HG03103 (cell line): ENCODE measurements around the gene DENND4A.

Experiments used
- ATAC-seq: cut with Tn5 transposase; IDR thresholded peaks from one replicate; pipeline ENCODE4 v1.9.1; 2021; ENCODE audit warnings: low read depth; ENCODE audit not compliant: unreplicated experiment

DENND4A gene

GRCh38 chr15:65690173-65690572 is 101.9 kb downstream of the DENND4A start:
- ATAC-seq, result no peak

GRCh38 chr15:65688462-65688861 is 103.6 kb downstream of the DENND4A start:
- ATAC-seq, result no peak

DNA sequence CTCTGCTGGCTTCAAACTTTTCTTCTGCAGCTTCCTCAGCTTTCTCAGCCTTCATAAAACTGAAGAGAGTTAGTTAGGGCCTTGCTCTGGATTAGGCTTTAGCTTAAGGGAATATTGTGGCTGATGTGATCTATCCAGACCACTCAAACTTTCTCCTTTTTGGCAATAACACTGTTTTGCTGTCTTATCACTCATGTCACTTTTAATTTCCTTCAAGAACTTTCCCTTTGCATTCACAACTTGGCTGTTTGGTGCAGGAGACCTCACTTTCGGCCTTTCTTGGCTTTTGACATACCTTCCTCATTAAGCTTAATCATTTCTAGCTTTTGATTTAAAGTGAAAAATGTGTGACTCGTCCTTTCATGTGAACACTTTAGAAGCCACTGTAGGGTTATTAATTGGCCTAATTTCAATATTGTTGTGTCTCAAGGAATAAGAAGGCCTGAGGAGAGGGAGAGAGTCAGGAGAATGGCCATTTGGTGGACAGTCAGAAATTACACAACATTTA is 109.6 kb downstream of the DENND4A start:
- ATAC-seq, result no peak

DNA sequence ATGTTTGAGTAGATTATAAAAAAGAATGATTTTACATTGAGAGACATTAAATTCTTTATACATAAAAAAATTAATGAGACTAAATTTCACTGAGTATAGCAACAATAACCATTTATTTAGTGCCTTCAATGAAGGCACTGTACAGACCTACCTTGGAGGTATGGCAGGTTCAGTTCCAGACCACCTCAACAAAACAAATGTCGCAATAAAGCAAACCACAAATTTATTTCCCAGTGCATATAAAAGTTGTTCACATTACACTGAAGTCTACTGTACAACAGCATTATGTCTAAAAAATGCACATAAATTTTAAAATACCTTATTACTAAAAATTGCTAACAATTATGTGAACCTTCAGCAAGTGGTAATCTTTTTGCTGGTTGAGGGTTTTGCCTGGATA is 111.5 kb downstream of the DENND4A start:
- ATAC-seq, result no peak

DNA sequence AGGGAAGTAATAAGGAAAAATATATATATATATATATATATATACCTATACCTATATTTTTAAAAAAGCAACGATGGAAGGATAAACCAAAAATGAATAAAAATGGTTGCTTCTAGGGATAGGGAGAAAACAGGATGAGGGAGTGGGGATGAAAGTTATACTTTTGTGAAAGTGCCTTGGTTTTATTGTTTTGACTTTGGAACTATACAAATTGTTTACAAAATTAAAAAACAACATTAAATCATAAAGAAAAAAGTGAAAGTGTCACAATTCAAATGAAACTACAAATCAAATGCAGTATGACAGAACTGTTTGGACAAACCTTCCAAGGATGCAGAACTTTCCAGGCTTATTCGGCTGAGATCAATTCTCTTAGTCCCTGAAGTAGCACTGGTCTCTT is 116.0 kb downstream of the DENND4A start:
- ATAC-seq, result no peak

DNA sequence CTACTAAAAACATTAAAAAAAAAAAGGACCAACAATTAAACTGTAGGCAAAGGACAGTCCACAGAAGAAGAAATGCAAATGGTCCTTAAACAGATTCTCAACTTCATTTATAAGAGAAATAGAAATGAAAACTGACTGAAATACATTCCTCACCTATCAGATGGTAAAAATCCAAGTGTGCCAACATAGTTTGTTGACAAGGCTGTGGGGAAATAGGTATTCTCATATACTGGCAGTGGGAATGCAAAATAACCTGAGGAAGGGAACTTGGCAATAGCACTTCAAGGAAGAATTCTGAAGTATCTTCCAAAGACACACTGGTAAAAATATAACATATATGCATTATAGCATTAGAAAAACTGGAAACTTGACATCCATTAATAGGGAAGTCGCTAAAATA is 116.5 kb downstream of the DENND4A start:
- no peak for ATAC-seq

- ATAC-seq, result no peak
Observed at GRCh38 chr15:65666257-65666656, 125.8 kb downstream of the DENND4A start.

DNA sequence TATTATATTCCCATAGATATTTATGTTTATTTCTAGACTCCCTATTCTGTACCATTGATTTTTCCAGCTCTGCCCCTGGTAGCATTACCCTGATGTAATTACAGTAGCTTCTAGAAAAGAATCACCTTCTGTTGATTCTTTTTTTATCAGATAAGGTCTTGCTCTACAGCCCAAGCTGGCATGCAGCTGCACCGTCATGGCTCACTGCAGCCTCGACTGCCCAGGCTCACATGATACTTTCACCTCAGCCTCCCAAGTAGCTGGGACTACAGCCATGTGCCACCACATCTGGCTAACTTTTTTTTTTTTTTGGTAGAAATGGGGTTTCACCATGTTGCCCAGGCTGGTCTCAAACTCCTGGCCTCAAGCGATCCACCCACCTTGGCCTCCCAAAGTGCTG is 128.6 kb downstream of the DENND4A start:
- no peak for ATAC-seq

- ATAC-seq, result no peak
Observed at GRCh38 chr15:65660927-65661326, 131.2 kb downstream of the DENND4A start.

DNA sequence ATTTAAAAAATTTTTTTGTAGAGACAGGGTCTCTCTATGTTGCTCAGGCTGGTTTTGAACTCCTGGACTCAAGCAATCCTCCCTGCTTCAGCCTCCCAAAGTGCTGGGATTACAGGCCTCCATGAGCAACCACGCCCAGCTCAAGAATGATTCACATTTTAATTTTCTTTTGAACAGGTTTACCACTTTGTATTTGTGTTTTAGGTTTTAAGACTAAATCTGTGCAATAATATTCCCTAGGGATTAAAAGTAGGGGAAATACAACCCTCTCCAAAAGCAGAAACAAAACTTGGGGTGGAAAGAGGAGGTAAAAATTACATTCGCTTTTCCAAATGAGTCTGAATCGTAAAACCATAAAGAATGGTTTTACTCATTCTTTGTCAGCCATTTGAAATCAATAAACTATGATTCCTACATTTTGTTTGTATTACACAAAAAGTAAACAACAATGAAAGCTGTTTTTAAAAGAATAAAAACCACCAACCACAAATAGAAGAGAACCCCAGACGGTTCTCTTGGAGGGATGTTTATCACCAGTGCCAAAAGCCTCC is 132.5 kb downstream of the DENND4A start:
- ATAC-seq, result no peak

GRCh38 chr15:65655457-65655856 is 136.6 kb downstream of the DENND4A start:
- no peak for ATAC-seq

GRCh38 chr15:65655026-65655425 is 137.1 kb downstream of the DENND4A start:
- ATAC-seq, result no peak

DNA sequence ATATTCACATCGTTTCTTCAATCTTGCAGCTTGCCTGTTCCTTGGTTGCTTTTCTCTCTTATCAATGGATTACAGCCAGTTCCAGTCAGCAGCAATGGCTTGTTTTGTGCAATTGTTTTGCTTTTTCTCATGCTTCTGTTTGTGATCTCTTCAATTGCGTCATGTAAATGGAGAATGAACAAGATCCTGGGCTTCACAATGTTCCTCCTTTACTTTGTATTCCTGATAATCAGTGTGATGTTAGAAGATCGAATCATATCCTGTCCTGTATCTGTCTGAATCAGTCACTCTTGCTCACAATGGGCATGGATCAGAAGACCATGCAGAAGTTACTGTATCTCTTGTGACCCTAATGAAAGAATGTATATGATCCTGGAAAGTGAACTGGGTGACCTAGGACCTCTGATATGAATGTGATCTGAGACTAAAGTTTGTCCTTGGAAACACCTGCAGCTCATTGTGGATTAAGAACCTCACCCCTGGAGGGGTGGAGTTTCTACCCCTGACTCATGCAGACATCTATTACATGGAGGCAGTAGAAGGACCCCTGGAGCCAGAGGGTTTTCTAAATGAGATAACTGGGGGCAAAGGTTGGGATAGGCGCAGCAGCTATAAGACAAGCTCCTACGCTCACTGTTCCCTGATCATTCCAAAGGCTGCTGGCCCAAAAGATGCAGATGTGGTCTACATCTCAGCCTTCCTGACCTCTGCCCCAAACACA is 138.1 kb downstream of the DENND4A start:
- ATAC-seq, result no peak

DNA sequence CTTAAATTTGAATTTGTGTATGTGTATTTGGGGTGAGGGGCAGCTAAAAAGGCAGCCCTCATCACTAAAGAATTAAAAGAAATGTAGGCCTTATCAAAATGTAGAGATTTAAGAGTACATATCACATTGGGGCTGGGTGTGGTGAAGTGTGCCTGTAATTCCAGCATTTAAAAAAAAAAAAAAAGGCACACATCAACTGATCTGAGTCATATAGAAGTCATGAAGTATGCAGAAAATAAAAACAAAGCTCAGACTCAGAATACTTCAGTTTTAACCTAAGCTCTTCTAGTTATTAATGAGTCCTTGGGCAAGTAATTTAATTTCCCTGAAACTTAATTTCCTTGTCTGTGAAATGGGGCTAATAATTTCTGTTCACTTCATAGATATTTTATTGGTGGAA is 138.8 kb downstream of the DENND4A start:
- ATAC-seq, result no peak

GRCh38 chr15:65651831-65652749 is 140.0 kb downstream of the DENND4A start:
- ATAC-seq, result no peak

- ATAC-seq, result no peak
Observed at GRCh38 chr15:65651042-65651322, 141.1 kb downstream of the DENND4A start.

DNA sequence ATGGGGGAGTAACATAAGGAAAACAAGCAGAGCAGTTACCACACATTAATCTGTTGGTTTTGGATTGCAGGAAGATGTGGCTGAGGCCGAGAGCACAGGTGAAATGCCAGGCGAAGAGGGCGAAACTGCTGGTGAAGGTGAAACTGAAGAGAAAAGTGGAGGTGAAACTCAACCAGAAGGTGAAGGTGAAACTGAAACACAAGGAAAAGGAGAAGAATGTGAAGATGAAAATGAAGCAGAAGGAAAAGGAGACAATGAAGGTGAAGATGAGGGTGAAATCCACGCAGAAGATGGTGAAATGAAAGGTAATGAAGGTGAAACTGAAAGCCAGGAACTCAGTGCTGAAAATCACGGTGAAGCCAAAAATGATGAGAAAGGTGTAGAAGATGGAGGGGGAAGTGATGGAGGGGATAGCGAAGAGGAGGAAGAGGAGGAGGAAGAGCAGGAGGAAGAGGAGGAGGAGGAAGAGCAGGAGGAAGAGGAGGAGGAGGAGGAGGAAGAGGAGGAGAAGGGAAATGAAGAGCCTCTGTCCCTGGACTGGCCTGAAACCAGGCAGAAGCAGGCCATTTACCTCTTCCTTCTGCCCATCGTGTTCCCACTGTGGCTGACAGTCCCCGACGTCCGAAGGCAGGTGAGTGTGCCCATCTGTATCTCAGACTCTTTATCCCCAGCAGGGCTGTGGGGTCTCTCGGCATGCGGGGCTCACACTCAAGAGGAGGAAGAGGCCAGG is 141.6 kb downstream of the DENND4A start:
- ATAC-seq, result no peak

GRCh38 chr15:65646486-65646885 is 145.6 kb downstream of the DENND4A start:
- ATAC-seq, result no peak

DNA sequence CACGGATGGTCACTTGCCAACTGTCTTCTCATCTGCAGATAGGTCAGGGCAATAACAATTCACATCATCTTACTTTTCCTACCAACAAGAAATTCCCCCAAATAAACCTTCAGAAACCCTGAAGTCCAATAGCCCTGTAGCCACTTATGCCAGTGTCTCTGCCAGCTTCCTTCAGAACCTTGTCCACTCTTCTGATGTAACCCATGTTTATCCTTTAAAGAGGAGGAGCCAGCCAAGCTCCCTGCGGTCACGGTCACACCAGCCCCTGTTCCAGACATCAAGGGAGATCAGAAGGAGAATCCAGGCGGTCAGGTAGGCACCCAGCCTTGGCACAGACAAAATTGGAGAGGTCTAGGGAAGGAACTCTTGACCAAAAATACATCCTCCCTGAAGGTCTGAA is 146.7 kb downstream of the DENND4A start:
- ATAC-seq, result no peak

DNA sequence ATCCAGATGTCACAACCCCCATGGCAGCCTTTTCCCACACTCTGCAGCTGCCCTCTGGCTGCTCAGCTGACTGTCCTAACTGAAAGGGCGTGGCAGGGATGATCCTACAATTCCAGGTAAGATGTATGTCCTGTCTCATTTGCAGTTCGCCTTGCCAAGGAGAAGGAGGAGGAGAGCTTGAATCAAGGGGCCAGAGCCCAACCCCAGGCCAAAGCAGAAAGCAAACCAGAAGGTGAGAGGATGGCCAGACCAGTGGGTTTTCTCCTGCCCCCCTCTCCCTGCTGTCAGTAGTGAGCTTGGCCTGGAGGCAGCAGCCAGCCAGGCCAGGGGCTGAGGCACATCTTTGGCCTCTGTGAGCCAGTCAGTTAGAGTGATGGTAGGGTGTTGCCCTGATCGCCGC is 147.8 kb downstream of the DENND4A start:
- ATAC-seq, result no peak

DNA sequence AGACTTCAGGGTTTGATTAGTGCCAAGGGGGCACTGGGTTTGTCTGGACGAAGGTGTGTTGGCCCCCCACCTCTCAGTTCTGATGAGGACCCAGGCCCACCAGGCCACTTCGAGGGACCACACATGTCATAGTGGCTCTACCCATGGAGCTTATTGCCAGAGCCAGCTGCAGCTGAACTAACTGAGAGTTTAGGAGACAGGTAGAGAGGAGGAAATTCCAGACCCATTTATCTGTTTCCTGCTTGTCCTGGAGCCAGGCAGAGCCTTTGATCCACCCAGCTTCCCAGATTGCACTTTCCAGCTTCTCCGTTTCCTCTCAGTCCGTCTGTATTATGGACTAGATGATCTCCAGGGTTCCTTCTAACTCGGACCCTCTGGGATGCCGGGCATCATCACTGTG is 149.5 kb downstream of the DENND4A start:
- no peak for ATAC-seq
